ENCODE results near the gene IDNK.
"Not testable (repeated sequence)": the region's sequence is repeated elsewhere in the genome, so short reads cannot be mapped to it uniquely, and the experiment has no call there.

Gene IDNK

GRCh38 chr9:83596899-83597504 lies 25.9 kb upstream of the IDNK start:
- TF ChIP-seq, protein P1, sequence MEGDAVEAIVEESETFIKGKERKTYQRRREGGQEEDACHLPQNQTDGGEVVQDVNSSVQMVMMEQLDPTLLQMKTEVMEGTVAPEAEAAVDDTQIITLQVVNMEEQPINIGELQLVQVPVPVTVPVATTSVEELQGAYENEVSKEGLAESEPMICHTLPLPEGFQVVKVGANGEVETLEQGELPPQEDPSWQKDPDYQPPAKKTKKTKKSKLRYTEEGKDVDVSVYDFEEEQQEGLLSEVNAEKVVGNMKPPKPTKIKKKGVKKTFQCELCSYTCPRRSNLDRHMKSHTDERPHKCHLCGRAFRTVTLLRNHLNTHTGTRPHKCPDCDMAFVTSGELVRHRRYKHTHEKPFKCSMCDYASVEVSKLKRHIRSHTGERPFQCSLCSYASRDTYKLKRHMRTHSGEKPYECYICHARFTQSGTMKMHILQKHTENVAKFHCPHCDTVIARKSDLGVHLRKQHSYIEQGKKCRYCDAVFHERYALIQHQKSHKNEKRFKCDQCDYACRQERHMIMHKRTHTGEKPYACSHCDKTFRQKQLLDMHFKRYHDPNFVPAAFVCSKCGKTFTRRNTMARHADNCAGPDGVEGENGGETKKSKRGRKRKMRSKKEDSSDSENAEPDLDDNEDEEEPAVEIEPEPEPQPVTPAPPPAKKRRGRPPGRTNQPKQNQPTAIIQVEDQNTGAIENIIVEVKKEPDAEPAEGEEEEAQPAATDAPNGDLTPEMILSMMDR (IDR thresholded peaks at IDR 0.05; ENCODE audit: low read depth, low read length, missing control alignments), result peak; percentile 83
- no peak overlapping the region for H3K4me3 ChIP-seq (ENCODE audit: low read depth, low read length)
- peak; percentile 4 for DNase-seq (ENCODE audit: low read depth)

- TF ChIP-seq, protein P1 (IDR thresholded peaks at IDR 0.05; ENCODE audit: low read depth, low read length, missing control alignments), result no peak
- H3K4me3 ChIP-seq (ENCODE audit: low read depth, low read length), result no peak overlapping the region
- no peak for DNase-seq (ENCODE audit: low read depth)
These were observed 24.5 kb upstream of the IDNK start for GRCh38 chr9:83598487-83598886.

DNA sequence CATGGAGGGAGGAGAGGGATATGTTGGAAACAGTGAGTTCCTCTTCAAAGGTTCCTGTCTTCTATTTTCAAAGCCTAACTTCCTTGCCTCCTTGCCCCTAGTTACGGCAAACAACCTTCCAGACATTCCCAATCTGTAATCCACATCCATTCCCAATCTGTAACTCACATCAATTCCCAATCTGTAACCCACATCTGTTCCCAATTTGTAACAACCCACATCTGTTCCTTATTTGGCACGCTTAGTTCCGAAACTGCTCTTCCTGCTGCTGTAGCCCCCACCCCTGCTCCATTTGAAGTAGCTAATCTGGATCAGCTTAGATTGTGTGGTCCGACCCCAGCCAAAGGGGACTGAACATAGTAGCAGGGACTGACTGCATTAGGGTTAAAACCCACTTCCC lies 23.9 kb upstream of the IDNK start:
- no peak overlapping the region for H3K4me3 ChIP-seq (ENCODE audit: low read depth, low read length)
- TF ChIP-seq, protein P1 (IDR thresholded peaks at IDR 0.05; ENCODE audit: low read depth, low read length, missing control alignments), result no peak
- no peak for DNase-seq (ENCODE audit: low read depth)

- H3K4me3 ChIP-seq (ENCODE audit: low read depth, low read length), result no peak overlapping the region
- no peak for DNase-seq (ENCODE audit: low read depth)
- TF ChIP-seq, protein P1 (IDR thresholded peaks at IDR 0.05; ENCODE audit: low read depth, low read length, missing control alignments), result no peak
These were observed 21.5 kb upstream of the IDNK start for GRCh38 chr9:83601463-83601862.

DNA sequence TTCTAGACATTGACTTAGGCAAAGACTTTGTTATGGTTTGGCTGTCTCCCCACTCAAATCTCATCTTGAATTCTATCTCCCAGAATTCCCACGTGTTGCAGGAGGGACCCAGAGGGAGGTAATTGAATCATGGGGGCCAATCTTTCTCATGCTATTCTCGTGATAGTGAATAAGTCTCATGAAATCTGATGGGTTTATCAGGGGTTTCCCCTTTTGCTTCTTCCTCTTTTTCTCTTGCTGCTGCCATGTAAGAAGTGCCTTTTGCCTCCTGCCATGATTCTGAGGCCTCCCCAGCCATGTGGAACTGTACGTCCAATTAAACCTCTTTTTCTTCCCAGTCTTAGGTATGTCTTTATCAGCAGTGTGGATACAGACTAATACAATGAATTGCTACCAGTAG lies 15.3 kb upstream of the IDNK start:
- not testable (repeated sequence) for H3K4me3 ChIP-seq (ENCODE audit: low read depth, low read length); DNase-seq (ENCODE audit: low read depth)

DNA sequence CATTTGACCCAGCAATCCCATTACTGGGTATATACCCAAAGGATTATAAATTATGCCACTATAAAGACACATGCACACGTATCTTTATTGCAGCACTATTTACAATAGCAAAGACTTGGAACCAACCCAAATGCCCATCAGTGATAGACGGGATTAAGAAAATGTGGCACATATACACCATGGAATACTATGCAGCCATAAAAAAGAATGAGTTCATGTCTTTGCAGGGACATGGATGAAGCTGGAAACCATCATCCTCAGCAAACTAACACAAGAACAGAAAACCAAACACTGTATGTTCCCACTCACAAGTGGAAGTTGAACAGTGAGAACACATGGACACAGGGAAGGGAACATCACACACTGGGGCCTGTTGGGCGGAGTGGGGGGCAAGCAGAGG lies 9.6 kb upstream of the IDNK start:
- not testable (repeated sequence) for H3K4me3 ChIP-seq (ENCODE audit: low read depth, low read length); DNase-seq (ENCODE audit: low read depth)

GRCh38 chr9:83617299-83617698 lies 5.6 kb upstream of the IDNK start:
- TF ChIP-seq, protein P1 (IDR thresholded peaks at IDR 0.05; ENCODE audit: low read depth, low read length, missing control alignments), result no peak
- no peak for DNase-seq (ENCODE audit: low read depth)
- H3K4me3 ChIP-seq (ENCODE audit: low read depth, low read length), result no peak overlapping the region

- TF ChIP-seq, protein P1 (IDR thresholded peaks at IDR 0.05; ENCODE audit: low read depth, low read length, missing control alignments), result peak; percentile 73
- peak overlapping the region; percentile 11; the same call in 1 of the 2 replicates for H3K4me3 ChIP-seq (ENCODE audit: low read depth, low read length)
- no peak for DNase-seq (ENCODE audit: low read depth)
These were observed 1.9 kb upstream of the IDNK start for GRCh38 chr9:83620841-83621636.
